Activated CD8-positive, alpha-beta memory T cell treated with anti-CD3 and anti-CD28 coated beads, Interleukin-2, amount 50 U/mL, for 1 hour (primary cell): ENCODE measurements around the gene TRIM46.
A peak's percentile ranks its signal among the peaks of the same experiment; 100 is the strongest.
"Not testable (repeated sequence)": the region's sequence is repeated elsewhere in the genome, so short reads cannot be mapped to it uniquely, and the experiment has no call there.

Experiments
- DNase-seq: peaks from one replicate; pipeline ENCODE4 v3.0.0-alpha.2; 2020; ENCODE audit errors: extremely low read depth

TRIM46 gene

DNA sequence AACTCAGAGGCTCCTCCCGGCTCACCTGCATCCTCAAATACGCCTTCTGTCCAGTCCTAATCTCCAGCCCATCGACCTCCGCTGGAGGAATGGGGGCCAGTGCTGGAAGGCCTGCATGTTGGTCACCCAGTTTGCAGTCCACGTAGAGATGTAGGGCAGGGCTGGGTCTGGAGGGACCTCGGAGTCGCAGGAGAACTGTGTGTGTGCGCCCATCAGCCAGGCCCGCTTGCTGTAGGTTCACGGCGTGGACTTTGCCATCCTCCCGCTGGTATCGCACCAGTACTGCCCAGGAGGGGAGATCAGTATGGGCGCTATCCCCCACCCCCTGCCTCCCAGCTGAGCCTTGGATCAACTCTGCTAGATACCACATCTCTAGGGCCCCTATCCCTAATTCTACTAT is 31.4 kb downstream of the TRIM46 start:
- no peak for DNase-seq

DNA sequence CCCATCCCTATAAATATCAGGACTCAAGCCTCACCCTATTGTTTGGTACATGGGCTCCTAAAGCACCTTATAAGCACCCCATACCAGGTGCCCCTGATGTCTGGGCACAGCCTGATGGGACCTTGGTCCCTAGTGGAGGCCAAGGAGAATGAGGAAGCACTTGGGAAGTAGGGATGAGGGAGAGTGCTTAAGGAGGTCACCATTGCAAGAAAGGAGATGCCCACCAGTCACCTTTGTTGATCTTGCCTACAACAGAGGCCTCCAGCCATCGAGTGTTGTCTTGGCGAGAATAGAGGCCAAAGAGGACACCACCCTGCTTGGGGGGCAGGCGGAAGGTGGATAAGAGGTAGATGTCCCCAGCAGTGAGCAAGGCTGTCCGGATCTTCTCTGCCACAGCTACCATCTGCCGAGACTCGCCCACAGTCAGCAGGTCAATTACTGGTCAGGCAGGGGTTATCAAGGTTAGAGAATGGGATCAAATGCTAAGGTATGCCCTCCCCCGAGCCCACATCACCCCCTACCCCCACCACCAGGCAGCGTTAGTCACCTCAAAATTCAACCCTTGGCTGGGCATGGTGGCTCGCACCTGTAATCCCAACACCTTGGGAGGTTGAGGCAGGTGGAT is 32.4 kb downstream of the TRIM46 start:
- no peak for DNase-seq

DNA sequence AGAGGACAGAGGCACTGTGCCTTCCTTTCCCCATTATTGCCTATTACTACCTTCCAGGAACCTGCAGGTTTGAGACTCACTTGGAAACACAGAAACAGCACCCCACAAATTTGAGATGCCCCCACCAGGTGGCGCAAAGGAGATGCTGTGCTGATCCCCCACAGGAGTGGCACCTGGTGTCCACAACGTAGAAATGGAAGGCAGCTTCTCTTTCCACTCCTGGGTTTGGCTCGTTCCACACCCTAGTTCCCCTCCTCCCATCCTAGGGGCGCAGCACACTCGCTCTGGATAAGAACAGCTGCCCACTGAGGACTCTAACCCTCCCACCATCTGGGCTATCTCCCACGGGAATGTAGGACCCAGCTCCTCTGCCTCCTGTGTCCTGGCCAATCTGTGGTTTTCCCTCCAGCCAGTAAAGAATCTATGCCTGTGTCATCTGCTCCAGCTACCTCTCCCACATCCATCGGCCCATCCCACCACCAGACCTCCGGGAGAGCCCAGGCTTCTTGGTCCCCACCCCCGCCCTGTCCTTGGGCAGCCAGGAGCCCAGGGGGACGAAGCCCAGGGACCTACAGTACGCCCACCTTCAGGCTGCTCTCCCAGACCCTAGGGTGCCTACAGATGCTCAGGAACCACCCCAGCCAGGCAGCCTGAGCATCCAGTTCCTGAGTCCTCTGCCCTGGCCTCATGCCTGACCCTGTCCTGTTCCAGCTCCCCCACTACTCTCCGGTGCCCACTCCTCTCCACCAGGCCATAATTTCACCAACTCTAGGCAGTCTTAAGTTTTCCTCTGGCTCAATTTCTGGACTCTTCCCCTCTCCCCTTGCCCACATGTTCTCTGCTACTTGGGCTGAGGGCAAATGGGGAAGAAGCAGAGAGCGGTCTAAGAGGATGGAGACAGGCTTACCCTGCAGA is 33.5 kb downstream of the TRIM46 start:
- DNase-seq = peak; percentile 80

DNA sequence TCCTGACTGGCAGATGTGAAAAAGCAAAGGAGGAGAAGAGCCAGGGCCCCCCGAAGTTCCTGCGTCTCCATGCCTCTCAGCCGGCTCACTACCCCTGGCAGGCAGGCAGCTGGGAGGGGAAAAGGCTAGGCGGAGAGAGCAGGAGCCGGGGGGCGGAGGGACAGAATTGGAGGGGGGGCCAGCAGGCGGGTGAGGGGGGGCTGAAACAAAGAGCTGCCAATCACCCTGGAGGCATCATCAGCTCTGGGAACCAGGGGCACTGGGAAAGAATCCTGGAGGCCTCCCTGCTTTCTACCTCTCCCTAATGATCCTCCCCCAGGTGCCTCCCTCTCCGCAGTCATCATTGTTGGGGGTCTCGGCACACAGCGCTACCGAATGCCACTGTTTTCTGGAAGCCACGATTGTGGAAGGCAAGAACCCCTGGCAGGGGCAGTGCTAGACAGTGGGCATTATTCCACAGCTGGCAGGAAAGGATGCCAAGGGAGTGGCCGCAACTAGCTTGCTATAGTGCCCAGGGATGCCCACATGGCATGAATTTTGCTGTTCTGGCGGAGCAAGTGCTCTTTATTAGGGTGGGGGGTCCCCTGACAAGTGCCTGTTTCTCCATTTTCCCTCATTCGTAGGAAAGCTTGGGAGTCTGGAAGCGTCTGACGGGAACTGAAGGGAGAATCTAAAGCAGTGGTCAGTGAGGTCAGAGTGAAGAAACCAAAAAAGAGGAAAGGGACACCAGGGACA is 34.3 kb downstream of the TRIM46 start, which contains the start of gene THBS3:
THBS3 (minus strand) TSS at position 92 of the 735 bp plus-strand sequence; CDS start at position 71, 21 bp downstream.
- DNase-seq = no peak

DNA sequence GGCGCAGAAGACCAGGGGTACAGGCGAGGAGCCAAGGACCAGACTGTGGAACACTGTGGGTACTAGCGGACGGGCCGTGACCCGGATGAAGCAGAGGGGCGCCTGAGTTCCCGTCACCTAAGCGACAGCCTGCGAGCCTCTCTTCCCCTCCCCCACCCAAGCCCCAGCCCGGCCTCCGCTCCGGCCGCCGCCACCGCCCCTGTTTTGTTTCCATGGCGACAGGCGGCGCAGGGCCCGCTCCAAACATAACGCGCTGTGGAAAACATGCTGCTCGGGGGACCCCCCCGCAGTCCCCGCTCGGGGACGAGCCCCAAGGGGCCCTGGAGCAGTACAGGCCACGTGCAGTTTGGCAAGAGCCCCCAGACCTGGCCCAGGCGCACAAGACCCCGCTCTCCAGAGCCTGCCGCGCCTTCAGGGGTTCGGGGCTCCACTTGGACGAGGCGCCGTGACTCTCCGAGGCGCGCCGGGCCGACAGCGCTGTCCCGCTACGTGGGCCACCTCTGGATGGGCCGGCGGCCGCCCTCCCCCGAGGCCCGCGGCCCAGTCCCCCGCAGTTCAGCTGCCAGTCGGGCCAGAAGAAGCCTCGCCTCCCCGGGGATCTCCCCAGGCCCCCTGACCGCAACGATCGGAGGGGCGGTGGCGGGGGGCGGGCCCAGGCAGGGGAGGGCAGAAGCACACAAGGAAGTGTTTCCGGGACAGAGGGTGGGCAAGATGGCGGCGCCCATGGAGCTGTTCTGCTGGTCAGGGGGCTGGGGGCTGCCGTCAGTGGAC is 35.1 kb downstream of the TRIM46 start, which contains the start of gene MTX1:
MTX1 (plus strand) TSS at position 155 of the 771 bp plus-strand sequence; CDS start at position 265, 110 bp downstream.
- DNase-seq = peak; percentile 79

DNA sequence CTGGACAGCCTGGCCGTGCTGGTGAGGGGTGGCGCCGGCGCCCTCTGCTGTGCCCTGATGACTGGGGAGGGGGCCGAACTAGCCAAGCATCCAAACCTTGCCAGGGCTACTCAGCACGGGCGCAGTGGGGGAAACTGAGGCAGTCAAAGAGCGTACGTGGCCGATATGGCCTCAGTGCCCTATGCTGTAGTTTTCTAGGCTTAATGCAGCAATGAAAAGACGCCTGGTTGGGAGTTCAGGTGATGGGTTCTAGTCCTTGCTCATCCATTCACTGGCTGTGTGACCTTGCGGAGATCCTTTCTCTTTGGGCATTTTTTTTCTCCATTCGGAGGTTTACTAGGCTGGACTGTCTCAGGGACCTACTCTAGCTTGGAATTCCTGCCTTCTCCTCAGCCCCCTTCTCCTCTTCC is 35.7 kb downstream of the TRIM46 start:
- DNase-seq = no peak

DNA sequence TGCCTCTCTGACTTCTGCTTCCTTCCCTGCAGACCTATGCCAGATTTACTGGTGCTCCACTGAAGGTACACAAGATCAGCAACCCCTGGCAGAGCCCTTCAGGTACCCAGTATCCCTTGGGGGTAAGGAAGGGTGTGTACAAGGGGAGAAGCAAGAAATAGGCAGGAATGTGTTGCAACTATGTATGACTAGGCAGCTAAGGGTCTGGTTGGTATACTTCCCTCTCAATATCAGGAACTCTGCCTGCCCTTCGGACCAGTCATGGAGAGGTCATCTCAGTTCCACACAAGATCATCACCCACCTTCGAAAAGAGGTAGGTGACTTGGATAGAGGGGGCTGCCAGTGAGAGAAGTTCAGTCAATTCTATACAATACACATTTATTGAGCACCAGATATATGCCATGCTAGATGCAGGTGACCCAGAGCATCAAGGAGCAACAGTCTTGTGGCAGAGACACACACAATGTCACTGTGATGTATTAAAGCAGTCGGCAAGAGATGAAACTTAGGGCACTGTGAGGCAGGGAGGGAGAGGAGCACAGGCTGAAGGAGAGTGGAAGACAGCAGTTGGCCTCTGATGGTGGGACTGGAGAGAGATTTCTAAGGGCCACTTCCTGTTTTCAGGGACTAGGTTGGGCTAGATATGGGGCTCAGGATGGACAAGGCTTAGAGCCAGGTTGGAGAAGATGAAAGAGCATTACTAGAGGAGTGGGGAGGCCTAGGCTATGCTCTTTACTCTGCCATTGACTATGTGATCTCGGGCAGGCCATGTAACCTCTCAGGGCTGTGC is 36.9 kb downstream of the TRIM46 start:
- DNase-seq = no peak

DNA sequence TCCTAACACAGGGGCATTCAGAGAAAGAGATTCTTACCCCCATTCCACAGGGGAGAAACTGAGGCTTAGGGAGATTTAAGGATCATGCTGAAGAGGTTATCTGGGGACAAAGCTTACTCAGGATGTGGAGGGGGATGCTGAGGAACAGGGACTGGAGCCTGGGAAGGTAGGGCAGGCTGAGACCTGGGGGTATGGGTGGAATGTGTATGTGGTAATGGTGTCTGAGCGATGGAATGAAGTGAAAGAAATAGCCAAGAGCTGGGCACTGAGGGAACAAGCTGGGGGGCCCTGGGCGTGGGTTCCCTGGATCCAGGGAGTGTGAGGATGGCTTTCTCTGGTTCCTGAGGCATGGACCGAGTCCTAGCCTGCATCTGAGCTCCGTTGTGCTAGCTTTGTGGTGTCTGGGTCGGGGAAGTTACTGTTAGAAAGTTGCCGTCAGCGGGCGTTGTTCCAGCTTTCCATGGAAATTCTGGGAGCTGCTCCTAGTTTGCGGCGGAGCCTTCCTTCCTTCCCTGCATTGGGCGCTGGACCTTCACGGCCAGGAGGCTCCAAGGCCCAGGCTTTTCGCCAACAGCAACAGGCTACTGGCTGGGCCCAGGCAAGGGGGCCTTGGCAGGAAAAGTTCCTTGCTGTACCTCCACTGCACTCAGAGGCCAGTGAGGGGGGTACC is 37.9 kb downstream of the TRIM46 start:
- DNase-seq = not testable (repeated sequence)

DNA sequence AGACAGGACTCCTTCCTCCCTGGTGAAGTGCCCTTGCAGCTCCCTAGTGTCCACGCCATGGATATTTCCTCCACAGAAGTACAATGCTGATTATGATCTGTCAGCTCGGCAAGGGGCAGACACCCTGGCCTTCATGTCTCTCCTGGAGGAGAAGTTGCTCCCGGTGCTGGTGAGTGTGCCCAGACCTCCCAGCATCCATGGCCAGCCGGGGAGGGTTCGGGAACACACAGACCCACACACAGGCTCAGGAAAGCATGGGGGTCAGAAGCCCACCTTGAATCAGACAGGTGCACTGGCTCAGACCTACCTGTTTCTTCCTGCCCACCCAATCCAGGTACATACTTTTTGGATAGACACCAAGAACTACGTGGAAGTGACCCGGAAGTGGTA is 38.4 kb downstream of the TRIM46 start:
- not testable (repeated sequence) for DNase-seq

DNA sequence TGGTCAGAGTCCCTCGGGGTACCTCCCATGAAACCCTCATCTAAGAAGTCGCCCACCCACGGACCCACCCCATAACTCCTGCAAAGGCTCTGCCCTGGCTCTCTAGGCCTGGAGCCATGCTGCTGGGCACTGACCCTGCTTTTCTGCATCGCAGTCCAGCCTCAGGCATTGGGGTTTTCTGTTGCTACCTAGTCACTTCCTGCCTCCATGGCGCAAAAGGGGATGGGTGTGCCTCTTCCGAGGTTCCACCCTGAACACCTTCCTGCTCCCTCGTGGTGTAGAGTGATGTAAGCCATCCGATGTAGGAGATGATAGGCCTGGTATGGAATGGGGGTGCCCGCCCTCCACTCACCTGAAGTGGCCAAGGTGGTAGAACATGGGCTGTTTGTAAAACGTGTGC is 41.1 kb downstream of the TRIM46 start:
- DNase-seq = not testable (repeated sequence)

DNA sequence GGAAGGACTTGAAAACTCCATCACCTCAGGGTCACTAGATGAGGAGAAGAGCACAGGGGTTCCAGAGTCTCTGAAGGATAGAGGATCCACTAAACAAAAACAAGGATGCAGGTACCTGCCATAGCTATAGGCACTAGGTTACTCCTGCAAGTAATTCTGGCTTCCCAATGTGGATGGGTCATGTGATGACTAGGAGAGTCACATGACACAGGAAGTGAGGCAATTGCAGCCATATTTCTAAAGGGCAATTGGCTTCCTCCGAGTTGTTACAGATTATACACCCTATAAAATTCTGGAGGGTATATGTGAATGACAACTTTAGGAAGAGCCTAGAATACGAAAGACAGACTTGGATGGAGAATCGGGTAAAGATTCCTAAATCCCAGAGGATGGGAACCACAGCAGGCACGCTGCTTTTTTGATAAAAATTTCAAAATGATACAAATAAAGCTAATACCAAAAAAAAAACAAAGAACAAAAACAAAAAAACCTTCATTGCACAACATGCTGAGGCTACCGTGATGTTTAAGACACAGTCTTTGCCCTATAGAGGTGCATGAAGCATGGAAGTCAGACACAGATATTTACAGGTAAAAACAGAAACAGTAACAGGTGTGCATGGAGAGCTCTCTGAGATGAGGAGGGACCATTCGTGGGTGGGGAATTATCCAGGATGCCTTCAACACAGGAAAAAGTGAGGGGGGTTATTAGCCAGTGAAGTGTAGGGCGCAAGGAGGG is 45.4 kb downstream of the TRIM46 start:
- DNase-seq = no peak

DNA sequence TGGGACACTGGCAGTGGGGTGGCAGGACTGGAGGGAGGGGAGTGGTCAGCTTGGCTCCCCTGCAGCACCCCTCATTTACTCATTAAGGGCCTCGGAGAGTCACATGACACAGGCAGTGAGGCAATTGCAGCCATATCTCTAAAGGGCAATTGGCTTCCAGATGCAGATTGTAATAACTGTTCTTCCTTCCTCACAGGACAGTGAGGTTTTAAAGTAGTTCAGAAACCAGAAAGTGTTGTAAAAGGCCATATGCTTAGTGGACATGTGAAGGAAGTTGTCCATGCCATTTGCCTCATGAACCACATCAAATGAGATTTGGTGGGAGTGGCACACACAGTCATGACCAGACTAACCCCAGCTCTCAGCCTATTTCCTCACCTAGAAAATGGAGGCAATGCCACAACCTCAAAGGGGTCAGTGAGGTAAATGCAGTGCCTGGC is 46.0 kb downstream of the TRIM46 start:
- DNase-seq = no peak

DNA sequence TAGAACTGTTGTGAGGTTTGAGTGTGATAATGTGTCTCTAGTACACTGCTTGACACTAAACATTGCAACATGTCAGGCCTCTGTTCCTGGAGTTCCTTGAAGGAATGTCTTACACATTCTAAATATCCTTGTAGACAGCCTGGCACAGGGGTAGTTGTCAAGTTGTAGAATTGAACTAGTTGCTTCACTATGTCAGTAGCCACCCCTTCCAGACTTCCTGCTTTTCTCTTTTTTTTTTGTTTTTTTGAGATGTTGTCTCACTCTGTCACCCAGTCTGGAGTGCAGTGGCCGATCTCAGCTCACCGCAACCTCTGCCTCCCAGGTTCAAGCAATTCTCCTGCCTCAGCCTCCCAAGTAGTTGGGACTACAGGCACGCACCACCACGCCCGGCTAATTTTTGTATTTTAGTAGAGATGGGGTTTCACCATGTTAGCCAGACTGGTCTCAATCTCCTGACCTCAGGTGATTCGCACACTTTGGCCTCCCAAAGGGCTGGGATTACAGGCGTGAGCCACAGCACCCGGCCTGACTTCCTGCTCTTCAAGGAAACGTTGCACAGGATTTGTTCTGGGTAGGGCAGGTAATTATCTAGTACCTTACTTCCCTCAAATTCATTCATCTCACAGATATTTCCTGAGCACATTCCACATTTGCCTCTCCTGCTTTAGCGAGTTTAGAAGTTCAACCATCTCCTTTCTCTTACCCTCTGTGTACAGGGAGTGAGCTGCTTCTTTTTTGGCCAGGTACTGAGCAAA is 46.7 kb downstream of the TRIM46 start:
- DNase-seq = not testable (repeated sequence)

DNA sequence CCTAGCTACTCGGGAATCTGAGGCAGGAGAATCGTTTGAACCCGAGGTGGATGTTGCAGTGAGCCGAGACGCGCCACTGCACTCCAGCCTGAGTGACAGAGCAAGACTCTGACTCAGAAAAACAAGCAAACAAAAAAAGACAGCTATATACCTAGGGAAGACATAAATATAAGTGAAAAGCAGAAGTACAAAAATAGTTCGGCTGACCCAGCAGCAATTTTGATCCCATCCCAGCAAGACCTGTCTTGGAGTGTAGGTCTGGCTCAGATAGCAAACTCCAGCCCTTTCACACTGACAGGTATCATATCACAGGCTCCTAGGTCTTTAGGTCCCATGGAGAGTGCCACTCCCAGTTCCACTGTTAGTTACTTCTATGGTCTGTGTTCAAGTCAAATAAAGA is 49.4 kb downstream of the TRIM46 start:
- no peak for DNase-seq

DNA sequence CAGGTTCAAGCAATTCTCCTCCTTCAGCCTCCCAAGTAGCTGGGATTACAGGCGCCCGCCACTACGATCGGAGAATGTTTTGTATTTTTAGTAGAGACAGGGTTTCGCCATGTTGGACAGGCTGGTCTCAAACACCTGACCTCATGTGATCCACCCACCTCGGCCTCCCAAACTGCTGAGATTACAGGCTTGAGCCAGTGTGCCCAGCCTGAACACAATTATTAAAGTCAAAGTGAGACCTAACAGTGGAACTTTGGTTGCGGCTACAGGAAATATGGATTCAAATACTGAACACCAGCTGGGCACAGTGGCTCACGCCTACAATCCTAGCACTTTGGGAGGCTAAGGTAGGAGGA is 51.7 kb downstream of the TRIM46 start:
- DNase-seq = not testable (repeated sequence)

DNA sequence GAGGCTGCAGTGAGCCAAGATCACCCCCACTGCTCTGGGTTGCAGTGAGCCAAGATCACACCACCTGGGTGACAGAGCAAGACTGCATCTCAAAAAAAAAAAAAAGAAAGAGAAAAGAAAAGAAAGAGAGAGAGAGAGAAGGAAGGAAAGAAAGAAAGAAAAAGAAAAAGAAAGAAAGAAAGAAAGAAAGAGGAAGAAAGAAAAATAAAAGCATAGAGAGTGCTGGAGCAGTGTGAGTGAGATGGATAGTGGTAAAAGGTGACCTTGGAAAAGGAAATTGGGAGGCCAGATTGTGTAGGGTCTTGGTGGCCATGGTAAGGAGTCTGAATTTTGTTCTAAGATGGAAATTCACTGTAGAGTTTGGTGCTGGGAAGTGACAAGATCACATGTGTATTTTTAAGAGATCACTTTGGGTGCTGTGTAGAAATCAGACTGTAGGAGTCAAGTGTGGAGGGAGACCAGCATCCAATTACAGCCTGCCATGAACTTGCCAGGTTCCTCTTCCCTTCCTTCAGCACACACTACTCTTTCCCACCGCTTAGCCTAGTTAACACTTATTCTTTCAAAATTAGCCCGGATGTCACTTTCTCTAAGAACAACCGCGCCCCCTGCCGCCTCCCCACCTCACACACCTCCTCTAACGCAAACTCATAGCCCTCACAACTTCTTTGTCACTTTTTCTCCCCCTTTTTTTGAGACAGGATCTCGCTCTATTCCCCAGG is 52.7 kb downstream of the TRIM46 start:
- DNase-seq = peak; percentile 87

DNA sequence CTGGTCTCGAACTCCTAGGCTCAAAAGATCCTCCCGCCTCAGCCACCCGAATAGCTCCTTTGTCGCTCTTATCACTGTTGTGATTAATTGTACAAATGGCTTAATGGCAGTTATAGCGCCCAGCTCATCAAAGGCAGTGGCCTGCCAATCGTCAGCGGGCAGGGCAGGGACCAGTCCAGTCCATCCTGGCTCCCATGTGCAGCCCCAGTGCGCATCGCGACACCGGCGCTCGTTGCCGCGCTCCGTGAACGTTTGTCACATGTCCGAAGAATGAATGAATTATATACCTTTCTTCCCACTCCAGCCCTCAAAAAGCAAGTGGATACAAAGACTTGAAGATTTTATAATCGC is 53.2 kb downstream of the TRIM46 start:
- no peak for DNase-seq
